Vagina (tissue), 2 donors: ENCODE data around the gene ADAM22.

ENCODE experiments used
- CTCF ChIP-seq, 3 experiments: fragments of 450-650 bp in 2 of 3; fragments of 200-600 bp in 1 of 3; sonication (generic) in 1 of 3; IDR thresholded peaks; one replicate each; pipeline ENCODE4 v1.5.1; 2017 to 2019; ENCODE audit warnings: antibody characterized with exemption in 3 of 3, mild to moderate bottlenecking in 2 of 3, moderate library complexity in 2 of 3
- POLR2A ChIP-seq, 2 donors: fragments of 450-650 bp; IDR thresholded peaks; one replicate each; pipeline ENCODE4 v1.6.1; 2017; ENCODE audit warnings: antibody characterized with exemption in 2 of 2, mild to moderate bottlenecking in 2 of 2, moderate library complexity in 2 of 2
- POLR2AphosphoS5 ChIP-seq, 2 donors: sonication (generic); formaldehyde crosslinking; IDR thresholded peaks; one replicate each; pipeline ENCODE4 v1.9.0; 2017; ENCODE audit warnings: antibody characterized with exemption in 2 of 2, mild to moderate bottlenecking in 2 of 2, low read depth in 1 of 2; ENCODE audit not compliant: insufficient read depth in 1 of 2

GRCh38 chr7:88057655-88058054, 123.6 kb downstream of the ADAM22 start:
- TF ChIP-seq CTCF (IDR thresholded peaks at IDR 0.05) (no peak), POLR2AphosphoS5 (IDR thresholded peaks at IDR 0.05; ENCODE audit: insufficient read depth in 1 of 2, low read depth in 1 of 2) (no peak), POLR2A (IDR thresholded peaks at IDR 0.05) (no peak)
